AG09319 (cell line): ENCODE data around the gene HSF4.

ENCODE experiments used
- DNase-seq: peaks from one replicate; pipeline ENCODE4 v3.0.0-alpha.2; 2010; ENCODE audit warnings: low read depth; ENCODE audit errors: extremely low read depth
- TF ChIP-seq, protein P1 (sequence below): IDR thresholded peaks from 2 replicates; pipeline ENCODE4 v1.5.1; 2011; ENCODE audit warnings: low read depth, mild to moderate bottlenecking, inconsistent platforms, low read length, moderate library complexity

Gene HSF4

DNA sequence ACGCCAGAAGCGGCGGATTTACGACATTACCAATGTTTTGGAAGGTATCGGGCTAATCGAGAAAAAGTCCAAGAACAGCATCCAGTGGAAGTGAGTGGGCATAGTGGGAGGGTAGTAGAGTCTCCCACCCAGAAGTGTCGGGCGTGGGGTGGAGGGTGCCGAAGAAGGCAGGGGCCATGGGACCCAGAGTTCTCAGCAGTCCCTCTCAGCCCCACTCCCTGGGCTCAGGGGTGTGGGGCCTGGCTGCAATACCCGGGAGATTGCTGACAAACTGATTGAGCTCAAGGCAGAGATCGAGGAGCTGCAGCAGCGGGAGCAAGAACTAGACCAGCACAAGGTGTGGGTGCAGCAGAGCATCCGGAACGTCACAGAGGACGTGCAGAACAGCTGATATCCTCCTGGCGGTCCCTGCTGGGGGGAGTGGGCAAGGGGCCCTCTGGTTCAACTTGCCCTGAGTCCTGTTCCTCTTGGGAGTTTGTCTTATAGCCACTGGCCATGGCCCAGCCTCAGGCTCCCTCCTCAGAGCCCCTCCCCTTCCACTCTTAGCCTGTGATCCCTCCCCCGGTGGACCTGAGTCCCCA, 28.3 kb downstream of the HSF4 start:
- TF ChIP-seq, protein P1, sequence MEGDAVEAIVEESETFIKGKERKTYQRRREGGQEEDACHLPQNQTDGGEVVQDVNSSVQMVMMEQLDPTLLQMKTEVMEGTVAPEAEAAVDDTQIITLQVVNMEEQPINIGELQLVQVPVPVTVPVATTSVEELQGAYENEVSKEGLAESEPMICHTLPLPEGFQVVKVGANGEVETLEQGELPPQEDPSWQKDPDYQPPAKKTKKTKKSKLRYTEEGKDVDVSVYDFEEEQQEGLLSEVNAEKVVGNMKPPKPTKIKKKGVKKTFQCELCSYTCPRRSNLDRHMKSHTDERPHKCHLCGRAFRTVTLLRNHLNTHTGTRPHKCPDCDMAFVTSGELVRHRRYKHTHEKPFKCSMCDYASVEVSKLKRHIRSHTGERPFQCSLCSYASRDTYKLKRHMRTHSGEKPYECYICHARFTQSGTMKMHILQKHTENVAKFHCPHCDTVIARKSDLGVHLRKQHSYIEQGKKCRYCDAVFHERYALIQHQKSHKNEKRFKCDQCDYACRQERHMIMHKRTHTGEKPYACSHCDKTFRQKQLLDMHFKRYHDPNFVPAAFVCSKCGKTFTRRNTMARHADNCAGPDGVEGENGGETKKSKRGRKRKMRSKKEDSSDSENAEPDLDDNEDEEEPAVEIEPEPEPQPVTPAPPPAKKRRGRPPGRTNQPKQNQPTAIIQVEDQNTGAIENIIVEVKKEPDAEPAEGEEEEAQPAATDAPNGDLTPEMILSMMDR, result no peak
- DNase-seq, result no peak

DNA sequence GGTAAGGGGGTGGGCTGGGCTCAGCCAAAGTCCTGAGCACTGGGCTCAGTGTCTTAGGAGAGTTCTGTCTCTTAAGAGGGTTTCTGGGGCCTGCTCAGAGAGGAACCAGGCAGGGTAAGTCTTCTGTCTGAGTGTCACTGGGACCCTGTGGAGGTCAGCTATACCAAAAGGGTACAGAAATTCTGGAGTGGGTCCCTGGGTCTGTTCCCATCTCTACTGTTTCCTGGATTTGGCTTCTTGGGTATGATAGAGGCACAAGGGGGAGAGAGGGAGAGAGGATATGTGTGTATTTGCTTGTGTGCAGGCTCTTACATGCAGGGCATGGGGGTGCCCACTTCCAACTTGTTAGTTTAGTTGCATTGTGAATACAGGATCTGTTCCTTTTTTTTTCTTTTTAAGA, 29.0 kb downstream of the HSF4 start:
- TF ChIP-seq, protein P1, result no peak
- no peak for DNase-seq

DNA sequence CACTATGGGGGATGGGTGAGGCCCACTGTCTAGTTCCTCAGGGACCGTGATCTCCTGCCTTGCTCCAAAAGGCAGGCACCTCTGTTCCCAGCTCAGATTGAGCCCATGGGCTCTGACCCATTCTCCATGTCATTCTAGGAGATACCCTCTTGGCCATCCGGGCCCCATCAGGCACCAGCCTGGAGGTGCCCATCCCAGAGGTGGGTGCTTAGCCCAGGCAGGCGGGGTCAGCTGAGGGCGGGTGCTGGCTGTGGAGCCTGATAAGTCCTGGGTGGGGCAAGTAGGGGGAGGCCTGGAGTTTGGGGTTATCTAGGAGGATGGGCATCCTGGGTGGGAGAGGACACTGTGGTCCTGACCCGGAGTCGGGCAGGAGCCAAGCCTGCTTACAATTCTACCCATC, 29.7 kb downstream of the HSF4 start:
- no peak for DNase-seq
- TF ChIP-seq, protein P1, result no peak

DNA sequence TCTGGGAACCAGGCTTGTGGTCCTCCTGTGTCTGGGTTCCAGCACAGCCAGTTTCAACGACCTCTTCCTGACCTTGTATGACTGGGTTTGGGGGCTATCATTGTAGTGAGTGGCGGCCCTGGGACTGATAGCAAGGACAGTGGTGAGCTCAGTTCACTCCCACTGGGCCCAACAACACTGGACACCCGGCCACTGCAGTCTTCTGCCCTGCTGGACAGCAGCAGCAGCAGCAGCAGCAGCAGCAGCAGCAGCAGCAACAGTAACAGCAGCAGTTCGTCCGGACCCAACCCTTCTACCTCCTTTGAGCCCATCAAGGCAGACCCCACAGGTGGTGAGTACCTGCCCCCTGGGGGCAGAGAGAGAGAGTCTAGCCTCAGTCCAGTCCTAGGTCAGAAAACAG, 31.1 kb downstream of the HSF4 start:
- no peak for DNase-seq
- TF ChIP-seq, protein P1, result no peak

DNA sequence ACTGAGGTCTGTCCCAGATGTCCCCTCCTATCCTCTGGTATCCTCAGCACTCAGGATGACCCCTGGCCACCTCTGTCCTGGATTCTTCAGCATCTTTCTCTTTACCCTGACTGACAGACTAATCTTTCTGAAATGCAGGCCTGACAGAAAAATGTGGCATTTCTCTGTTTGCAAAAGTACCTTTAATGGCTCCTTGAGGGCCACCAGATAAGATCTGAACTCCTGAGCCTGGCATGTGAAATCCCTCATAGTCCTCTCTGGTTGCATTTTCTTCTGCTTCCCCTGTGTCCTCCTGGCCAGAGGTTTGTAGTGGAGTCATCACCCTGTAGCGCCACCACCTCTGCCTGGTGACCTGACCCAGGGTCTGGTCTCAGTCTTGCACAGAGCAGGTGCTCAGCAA, 32.3 kb downstream of the HSF4 start:
- TF ChIP-seq, protein P1, result no peak
- DNase-seq, result no peak

DNA sequence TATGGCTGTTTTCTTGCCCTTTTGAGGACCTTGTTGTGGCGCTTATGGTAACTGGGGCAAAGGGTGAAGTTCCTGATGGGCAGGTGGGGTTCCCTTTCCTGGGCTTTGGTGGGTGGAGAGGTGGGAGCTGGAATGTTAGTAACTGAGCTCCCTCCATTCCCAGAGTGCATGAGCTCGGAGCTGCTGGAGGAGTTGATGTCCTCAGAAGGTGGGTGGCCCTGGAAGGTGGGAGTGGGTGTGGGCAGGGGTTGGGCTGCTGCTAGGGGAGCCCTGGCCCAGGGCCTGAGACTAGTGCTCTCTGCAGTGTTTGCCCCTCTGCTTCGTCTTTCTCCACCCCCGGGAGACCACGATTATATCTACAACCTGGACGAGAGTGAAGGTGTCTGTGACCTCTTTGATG, 33.2 kb downstream of the HSF4 start:
- TF ChIP-seq, protein P1, result no peak
- DNase-seq, result no peak

DNA sequence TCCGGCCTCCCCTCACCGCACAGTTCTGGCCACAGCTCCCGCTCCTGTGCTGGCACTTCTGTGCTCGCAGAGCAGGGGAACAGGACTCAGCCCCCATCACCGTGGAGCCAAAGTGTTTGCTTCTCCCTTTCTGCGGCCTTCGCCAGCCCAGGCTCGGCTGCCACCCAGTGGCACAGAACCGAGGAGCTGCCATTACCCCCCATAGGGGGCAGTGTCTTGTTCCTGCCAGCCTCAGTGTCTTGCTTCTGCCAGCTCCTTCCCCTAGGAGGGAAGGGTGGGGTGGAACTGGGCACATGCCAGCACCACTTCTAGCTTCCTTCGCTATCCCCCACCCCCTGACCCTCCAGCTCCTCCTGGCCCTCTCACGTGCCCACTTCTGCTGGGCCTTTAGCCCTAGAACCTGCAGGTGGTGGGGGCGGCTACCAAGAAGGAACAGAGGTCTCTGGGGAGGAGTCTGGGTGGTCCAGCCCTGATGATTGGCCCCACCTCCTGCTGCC, 33.7 kb downstream of the HSF4 start:
- DNase-seq, result no peak
- TF ChIP-seq, protein P1, result peak; percentile 67
